Raji (cell line): ENCODE measurements around the gene ABCA9.

Experiments used
- POLR2A ChIP-seq: IDR thresholded peaks from 2 replicates; pipeline ENCODE4 v1.6.1; 2011; ENCODE audit warnings: low read depth, low read length, control low read depth; ENCODE audit not compliant: insufficient read depth

The ABCA9 gene

GRCh38 chr17:69047368-69048263, 13.1 kb downstream of the ABCA9 start:
- TF ChIP-seq POLR2A: no peak

- no peak for TF ChIP-seq POLR2A
These were observed 14.5 kb downstream of the ABCA9 start for GRCh38 chr17:69046121-69046807.

- TF ChIP-seq POLR2A: no peak
These were observed 15.1 kb downstream of the ABCA9 start for GRCh38 chr17:69045646-69046045.

- TF ChIP-seq POLR2A: no peak
These were observed 16.4 kb downstream of the ABCA9 start for GRCh38 chr17:69044371-69044770.

- no peak for TF ChIP-seq POLR2A
These were observed 17.5 kb downstream of the ABCA9 start for GRCh38 chr17:69043098-69043734.

- TF ChIP-seq POLR2A: no peak
These were observed 18.4 kb downstream of the ABCA9 start for GRCh38 chr17:69042308-69042707.

GRCh38 chr17:69031839-69032238, 28.9 kb downstream of the ABCA9 start:
- no peak for TF ChIP-seq POLR2A

GRCh38 chr17:69030169-69030568, 30.6 kb downstream of the ABCA9 start:
- TF ChIP-seq POLR2A: no peak

- no peak for TF ChIP-seq POLR2A
These were observed 42.0 kb downstream of the ABCA9 start for GRCh38 chr17:69018687-69019086.

- no peak for TF ChIP-seq POLR2A
These were observed 42.6 kb downstream of the ABCA9 start for GRCh38 chr17:69018022-69018615.

GRCh38 chr17:69015631-69016030, 45.1 kb downstream of the ABCA9 start:
- TF ChIP-seq POLR2A: no peak

- no peak for TF ChIP-seq POLR2A
These were observed 47.6 kb downstream of the ABCA9 start for GRCh38 chr17:69012895-69013805.

GRCh38 chr17:69009930-69010329, 50.8 kb downstream of the ABCA9 start:
- TF ChIP-seq POLR2A: no peak

GRCh38 chr17:68993112-68993511, 67.6 kb downstream of the ABCA9 start:
- TF ChIP-seq POLR2A: no peak
